Hepatocyte (in vitro differentiated cells): ENCODE data around the gene BCAR1.

ENCODE experiments used
- EZH2 ChIP-seq: fragments of 200-600 bp; sonication (generic); IDR thresholded peaks from 2 replicates; pipeline ENCODE4 v1.6.1; 2016; ENCODE audit warnings: antibody characterized with exemption, mild to moderate bottlenecking, borderline replicate concordance
- TF ChIP-seq, protein P1 (sequence below): fragments of 200-600 bp; sonication (generic); IDR thresholded peaks from 2 replicates; pipeline ENCODE4 v1.5.1; 2016; ENCODE audit warnings: antibody characterized with exemption, mild to moderate bottlenecking; ENCODE audit not compliant: poor library complexity

DNA sequence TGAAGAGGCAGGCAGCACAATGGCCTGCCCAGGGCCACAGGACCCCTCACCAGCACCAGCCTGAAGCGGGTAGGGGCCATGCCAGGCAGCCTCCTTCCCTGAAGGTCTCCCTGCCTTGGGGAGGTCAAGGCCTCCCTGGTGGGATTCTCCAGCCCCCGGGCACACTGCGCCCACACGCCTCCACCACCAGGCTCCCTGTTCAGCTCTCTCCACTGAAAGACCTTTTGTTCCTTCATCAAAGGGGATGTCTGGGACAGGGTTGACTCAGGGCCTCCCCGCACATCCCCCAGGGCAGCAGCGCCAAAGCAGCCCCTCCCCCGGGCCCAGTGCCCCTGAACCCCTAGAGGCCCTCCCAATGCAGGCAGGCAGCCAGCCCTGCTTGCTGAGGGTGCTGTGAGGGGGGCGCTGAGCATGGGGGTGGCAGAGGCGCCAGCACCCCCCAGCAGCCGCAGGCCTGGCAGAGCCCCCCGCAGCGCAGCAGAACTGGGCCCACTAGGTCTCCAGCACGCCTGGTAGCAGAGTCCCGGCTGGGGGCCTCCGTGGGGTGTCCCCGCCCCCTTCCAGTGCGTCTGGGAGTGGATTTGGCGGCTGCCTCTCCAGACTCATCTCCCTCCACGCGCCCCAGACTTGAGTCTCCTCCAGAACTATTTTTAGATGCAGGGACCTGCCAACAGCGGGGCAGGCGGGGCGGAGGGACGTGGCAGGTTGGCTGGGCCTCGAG lies 13.1 kb downstream of the BCAR1 start:
- TF ChIP-seq, protein P1, sequence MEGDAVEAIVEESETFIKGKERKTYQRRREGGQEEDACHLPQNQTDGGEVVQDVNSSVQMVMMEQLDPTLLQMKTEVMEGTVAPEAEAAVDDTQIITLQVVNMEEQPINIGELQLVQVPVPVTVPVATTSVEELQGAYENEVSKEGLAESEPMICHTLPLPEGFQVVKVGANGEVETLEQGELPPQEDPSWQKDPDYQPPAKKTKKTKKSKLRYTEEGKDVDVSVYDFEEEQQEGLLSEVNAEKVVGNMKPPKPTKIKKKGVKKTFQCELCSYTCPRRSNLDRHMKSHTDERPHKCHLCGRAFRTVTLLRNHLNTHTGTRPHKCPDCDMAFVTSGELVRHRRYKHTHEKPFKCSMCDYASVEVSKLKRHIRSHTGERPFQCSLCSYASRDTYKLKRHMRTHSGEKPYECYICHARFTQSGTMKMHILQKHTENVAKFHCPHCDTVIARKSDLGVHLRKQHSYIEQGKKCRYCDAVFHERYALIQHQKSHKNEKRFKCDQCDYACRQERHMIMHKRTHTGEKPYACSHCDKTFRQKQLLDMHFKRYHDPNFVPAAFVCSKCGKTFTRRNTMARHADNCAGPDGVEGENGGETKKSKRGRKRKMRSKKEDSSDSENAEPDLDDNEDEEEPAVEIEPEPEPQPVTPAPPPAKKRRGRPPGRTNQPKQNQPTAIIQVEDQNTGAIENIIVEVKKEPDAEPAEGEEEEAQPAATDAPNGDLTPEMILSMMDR: no peak
- no peak for TF ChIP-seq EZH2
